Measurements from ENCODE around the gene GLRA1.
"Not testable (repeated sequence)": the region's sequence is repeated elsewhere in the genome, so short reads cannot be mapped to it uniquely, and the experiment has no call there.

The GLRA1 gene

GRCh38 chr5:151912360-151912759 is 12.3 kb downstream of the GLRA1 start:
- no peak for DNase-seq

DNA sequence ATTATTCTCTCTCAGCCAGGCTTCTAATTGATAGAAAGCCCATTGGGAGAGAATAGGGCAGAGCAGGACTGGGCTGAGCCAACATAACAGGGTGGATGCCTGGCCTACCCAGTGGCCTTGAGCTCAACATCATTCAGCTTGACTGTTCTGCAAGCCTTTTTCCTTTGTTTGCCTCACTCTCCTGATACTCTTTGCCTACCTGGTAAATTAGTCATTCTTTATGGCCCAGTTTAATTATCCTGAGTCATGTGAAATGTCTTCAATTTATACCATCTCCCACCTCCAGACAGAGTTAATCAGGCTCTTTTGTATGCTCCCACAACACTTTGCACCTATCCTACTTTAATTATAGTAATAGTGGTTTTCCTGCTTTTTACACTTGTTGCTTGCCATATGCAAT is 13.6 kb downstream of the GLRA1 start:
- no peak for DNase-seq

DNA sequence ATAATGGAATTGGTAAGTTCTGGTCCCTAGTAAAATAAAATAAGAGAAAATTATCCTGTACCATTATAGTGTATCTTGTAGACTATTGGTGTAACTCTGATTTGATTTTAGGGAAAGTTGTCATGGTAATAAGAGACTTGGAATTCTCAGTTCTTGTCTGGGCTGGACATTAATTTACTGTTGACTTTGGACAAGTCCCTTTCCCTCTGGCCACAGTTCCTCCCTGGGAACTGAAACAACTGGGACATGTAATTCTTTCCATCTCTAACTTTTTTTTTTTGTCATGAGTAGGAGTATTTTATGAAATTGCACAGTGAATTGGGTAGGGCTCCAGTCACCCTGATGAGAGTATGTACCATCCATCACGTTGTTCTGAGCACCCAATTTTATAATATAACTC is 15.0 kb downstream of the GLRA1 start:
- no peak for DNase-seq

- no peak for DNase-seq
These were observed 18.4 kb downstream of the GLRA1 start for GRCh38 chr5:151906246-151906645.

DNA sequence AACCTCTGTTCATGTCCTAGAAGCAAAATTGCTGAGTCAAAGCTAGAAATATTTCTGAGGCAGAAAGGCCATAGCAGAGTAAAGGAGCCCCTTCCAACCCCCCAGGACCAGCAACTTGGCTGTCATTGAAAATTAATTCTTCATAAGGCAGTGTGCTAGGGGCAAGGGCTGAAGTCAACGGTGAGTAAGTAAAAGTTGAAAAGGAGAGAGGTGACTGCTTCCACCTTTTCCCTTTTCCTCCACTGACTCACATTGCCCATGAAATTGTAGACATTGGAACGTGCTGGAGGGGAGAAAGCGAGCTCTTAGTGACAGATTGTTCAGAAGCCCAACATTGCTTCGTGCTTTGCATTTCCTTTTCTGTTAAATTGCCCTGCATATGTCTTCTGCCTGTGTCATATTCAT is 19.1 kb downstream of the GLRA1 start:
- no peak for DNase-seq

DNA sequence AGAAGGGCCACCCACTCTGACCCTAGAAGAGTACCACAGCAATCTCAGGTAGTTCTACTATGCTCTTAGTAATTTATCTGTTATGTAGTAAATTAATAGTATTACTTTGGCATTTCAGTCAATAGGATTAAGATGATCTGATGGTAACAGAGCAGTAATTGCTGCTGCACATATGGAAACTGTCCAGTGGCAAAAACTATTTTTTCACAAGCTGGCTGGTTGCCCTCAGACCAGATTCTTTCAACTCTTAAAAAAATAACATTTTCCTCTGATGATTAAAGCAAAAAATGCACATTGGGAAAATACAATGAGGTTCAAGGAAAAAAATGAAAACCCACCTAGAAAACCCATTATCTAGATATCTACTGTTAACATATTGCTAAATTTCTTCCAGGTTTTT is 19.7 kb downstream of the GLRA1 start:
- no peak for DNase-seq

- DNase-seq = no peak
These were observed 20.5 kb downstream of the GLRA1 start for GRCh38 chr5:151904127-151904526.

DNA sequence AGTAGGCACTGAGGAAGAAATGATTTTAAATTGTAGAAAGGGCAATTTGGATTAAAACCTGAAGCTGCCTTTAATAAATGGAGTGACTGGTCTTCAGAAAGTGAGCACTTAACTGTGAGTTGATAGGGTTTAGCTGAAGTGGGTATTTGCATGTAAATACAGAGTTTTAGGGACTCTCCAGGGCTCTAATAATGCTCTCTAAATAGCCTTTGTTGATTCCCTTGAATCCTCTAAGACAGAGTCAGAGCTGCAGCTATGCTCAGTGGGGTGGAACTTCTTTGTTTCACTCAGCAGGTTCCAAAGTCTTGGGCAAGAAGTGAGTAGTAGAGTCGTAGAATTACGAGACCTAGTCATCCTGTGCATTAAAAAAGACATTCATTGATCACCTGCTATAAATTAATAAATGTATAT is 21.4 kb downstream of the GLRA1 start:
- no peak for DNase-seq

DNA sequence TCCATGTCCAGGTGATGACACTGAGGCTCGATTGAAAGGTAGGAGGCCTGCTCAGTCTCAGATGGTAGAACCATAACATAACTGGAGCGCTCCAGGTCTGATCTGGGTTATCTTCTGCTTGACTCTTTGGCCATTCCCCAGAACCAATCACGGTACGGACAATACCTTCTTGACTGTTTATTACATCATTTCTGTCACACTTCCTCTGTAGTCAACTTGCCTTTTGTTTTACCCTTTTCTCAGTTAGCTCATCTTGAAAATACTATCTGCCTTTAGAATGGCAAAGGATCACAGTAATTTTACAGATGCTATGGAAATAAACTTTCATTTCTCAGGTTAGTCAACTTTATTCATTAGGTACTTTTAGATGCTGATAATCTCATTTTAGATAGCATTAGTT is 22.4 kb downstream of the GLRA1 start:
- DNase-seq = no peak

- DNase-seq = no peak
These were observed 23.0 kb downstream of the GLRA1 start for GRCh38 chr5:151901611-151902010.

GRCh38 chr5:151900891-151901290 is 23.8 kb downstream of the GLRA1 start:
- no peak for DNase-seq

DNA sequence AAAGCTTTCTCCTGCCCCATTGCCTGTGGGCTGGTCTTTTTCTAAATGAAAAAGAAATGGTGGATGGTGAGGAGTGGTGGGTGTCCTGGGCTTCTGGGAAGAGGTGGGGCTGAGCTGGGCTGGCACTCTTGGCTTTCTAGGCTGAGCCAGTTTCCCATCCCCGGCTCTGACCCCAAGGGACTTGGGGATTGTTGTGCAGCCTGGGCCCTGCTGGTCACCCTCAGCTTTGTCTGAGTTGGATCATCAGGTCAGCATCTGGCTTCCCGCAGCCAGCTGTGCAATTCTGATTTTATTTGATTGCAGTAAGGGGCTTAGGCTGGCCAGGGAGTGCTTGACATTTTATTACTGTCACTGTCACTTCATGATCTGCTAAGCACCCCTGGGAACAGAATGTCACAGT is 25.3 kb downstream of the GLRA1 start:
- DNase-seq = no peak

DNA sequence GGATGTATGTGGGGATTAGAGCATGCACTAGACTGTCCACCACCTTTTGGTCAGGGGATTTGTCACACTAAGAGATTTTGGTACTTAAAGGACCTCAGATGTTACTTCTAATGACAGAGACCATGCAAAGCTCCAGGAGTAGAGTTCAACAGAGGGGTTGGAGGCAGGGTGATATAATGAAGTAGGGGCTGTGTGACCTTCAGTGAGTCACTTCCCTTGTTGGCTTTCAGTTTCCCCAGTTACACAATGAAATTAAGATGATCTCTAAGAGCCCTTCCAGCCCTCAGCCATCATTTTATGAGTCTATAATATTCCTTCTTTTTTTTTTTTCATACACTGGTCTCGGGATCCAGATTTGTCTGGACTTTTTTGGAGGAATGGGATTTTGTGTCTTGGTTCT is 26.8 kb downstream of the GLRA1 start:
- DNase-seq = no peak

DNA sequence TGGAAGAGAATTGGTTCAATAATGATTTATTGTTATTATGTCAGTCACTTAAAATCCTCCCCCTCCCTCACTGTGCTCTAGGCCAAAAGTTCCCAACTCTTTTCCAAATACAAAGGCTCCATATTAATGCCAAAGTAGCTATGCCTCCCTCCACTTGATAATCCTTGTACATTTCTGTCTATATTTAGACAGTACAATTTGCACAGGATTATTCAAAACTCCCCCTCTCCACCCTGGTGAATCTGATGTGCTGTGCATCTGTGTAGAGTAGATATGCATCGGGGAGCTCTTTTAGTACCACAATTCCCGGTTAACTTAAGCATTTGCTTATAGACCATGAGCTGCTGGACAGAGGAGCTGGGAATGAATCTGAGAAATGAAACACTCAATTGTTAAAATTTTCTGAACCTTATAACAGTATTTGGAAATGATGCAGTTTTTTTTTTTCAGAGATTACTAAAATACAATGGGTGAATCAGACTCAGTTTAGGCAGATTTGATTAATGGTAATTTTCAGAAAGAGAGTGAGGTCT is 27.6 kb downstream of the GLRA1 start:
- DNase-seq = no peak

- no peak for DNase-seq
These were observed 28.5 kb downstream of the GLRA1 start for GRCh38 chr5:151896031-151896691.

GRCh38 chr5:151895660-151896030 is 29.0 kb downstream of the GLRA1 start:
- DNase-seq = no peak

DNA sequence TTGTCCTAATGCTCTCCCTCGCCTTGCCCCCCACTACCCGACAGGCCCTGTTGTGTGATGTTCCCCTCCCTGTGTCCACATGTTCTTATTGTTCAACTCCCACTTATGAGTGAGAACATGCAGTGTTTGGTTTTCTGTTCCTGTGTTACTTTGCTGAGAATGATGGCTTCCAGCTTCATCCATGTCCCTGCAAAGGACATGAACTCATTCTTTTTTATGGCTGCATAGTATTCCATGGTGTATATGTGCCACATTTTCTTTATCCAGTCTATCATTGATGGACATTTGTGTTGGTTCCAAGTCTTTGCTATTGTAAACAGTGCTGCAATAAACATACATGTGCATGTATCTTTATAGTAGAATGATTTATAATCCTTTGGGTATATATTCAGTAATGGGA is 31.2 kb downstream of the GLRA1 start:
- not testable (repeated sequence) for DNase-seq

GRCh38 chr5:151892393-151892792 is 32.3 kb downstream of the GLRA1 start:
- no peak for DNase-seq

GRCh38 chr5:151890299-151890698 is 34.4 kb downstream of the GLRA1 start:
- DNase-seq = no peak

- no peak for DNase-seq
These were observed 35.0 kb downstream of the GLRA1 start for GRCh38 chr5:151889614-151890013.

- DNase-seq = no peak
These were observed 37.9 kb downstream of the GLRA1 start for GRCh38 chr5:151886546-151887275.

DNA sequence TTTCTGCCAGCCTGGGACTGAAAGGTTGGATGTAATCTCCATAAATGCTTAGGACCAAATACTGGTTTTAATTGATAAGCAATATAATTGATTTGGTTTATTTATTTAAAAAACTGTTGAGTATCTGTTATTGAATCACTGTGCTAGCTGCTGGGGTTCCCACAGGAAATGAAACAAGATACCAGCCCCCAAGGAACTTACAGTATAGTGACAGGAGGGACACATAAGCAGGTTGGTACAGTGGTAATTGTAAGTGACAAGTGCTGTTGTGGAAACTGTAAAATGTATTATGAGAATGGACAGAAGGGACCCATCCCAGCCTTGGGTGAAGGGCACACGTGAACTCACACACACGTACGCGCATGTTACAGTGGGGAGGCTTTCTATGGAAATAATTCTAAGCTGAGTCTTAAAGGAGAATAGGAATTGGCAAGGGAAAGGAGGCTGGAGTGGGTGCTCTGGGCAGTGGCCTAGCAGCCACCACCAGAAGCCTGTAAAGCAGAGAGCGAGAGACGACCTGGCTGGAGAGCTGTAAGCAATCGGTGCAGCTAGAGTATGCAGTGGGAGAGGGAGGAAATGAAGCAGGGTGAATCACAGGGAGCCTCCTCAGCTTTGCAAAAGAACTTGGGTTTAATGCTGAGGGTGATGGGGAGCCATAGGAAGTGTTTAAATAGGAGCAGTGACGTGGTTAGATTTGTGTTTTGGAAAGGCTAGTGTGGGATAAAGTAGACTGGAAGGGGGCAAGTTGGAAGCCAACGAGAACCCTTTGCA is 39.3 kb downstream of the GLRA1 start:
- DNase-seq = no peak

DNA sequence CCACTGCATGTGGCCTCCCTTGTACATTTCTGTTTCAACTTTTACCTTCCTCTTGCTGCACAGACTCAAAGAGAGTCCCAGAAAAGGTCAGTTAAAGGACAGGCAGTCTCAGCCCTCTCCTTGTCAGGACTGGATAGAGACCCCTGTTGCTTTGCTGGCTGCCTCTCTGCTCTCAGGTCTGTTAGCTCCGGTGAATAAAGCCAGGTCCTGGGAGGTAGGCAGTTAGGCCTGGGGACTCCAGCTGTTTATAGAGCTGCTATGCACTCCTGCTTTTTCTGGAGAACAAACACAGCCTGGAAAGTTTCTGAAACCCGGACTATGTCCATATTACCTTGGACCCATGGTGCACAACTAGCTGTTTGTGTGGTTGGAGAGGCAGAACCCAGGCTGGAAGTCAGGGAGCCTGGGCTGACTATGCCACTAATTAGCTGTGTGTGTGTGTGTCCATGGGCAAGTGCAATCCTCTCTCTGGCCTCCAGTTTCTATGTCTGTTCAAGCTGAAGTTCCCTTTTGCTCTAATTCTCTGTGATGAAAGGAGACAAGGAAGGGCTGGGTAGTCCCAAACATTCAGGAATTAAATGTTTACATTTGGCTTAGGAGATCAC is 42.9 kb downstream of the GLRA1 start:
- DNase-seq = no peak
